H9 (cell line): ENCODE data around the gene ARMH1. TPM values are rescaled to one million over a fixed set of nuclear protein-coding genes. Genes with fewer than 3 reads are reported as not detected.

Experiments
- DNase-seq: peaks from one replicate; pipeline ENCODE4 v3.0.0-alpha.2; 2017
- H2AFZ ChIP-seq: one replicate; pipeline ENCODE4 v1.6.1; 2013; ENCODE audit warnings: mild to moderate bottlenecking, low read length, control low read depth, moderate library complexity
- H2AK5ac ChIP-seq: 2 replicates; pipeline ENCODE4 v1.6.1; 2013; ENCODE audit warnings: low read length, control low read depth, mixed read lengths; ENCODE audit not compliant: insufficient read length
- H2BK120ac ChIP-seq: one replicate; pipeline ENCODE4 v1.6.1; 2013; ENCODE audit warnings: low read depth, mild to moderate bottlenecking, low read length, control low read depth, inconsistent platforms; ENCODE audit not compliant: poor library complexity, severe bottlenecking
- H2BK12ac ChIP-seq: 2 replicates; pipeline ENCODE4 v1.6.1; 2013; ENCODE audit warnings: low read length, control low read depth, mixed read lengths, low read depth; ENCODE audit not compliant: insufficient read length
- H2BK15ac ChIP-seq: 2 replicates; pipeline ENCODE4 v1.6.1; 2013; ENCODE audit warnings: low read depth, low read length, control low read depth
- H2BK20ac ChIP-seq: one replicate; pipeline ENCODE4 v1.6.1; 2013; ENCODE audit warnings: low read depth, mild to moderate bottlenecking, low read length, control low read depth, inconsistent platforms; ENCODE audit not compliant: poor library complexity, severe bottlenecking
- H2BK5ac ChIP-seq: 2 replicates; pipeline ENCODE4 v1.6.1; 2013; ENCODE audit warnings: low read length, control low read depth, mixed read lengths; ENCODE audit not compliant: insufficient read length
- H3K14ac ChIP-seq: 2 replicates; pipeline ENCODE4 v1.6.1; 2013; ENCODE audit warnings: low read length, control low read depth; ENCODE audit not compliant: insufficient read depth
- H3K18ac ChIP-seq: 2 replicates; pipeline ENCODE4 v1.6.1; 2013; ENCODE audit warnings: low read depth, mild to moderate bottlenecking, mixed read lengths, low read length, control low read depth; ENCODE audit not compliant: insufficient read length
- H3K23ac ChIP-seq: 2 replicates; pipeline ENCODE4 v1.6.1; 2013; ENCODE audit warnings: low read length, control low read depth, mixed read lengths, low read depth; ENCODE audit not compliant: insufficient read length
- H3K23me2 ChIP-seq: 2 replicates; pipeline ENCODE4 v1.6.1; 2013; ENCODE audit warnings: low read depth, mild to moderate bottlenecking, mixed read lengths, low read length, control low read depth; ENCODE audit not compliant: insufficient read length, poor library complexity, severe bottlenecking
- H3K27ac ChIP-seq: 2 replicates; pipeline ENCODE4 v1.5.1; 2013; ENCODE audit warnings: low read length, control low read depth, mixed read lengths, low read depth; ENCODE audit not compliant: insufficient read length
- H3K27me3 ChIP-seq: 2 replicates; pipeline ENCODE4 v1.6.1; 2013; ENCODE audit warnings: low read length, control low read depth, inconsistent platforms; ENCODE audit not compliant: insufficient read depth
- H3K4ac ChIP-seq: 2 replicates; pipeline ENCODE4 v1.6.1; 2013; ENCODE audit warnings: low read depth, mild to moderate bottlenecking, control low read depth, inconsistent platforms, low read length, moderate library complexity
- H3K4me1 ChIP-seq: 2 replicates; pipeline ENCODE4 v1.6.1; 2013; ENCODE audit warnings: low read length, control low read depth, inconsistent platforms; ENCODE audit not compliant: insufficient read depth
- H3K4me2 ChIP-seq: 2 replicates; pipeline ENCODE4 v1.6.1; 2013; ENCODE audit warnings: low read length, control low read depth, mixed read lengths; ENCODE audit not compliant: insufficient read length, insufficient read depth
- H3K56ac ChIP-seq: 2 replicates; pipeline ENCODE4 v1.6.1; 2013; ENCODE audit warnings: low read depth, mild to moderate bottlenecking, mixed read lengths, low read length, control low read depth; ENCODE audit not compliant: insufficient read length
- H3K79me1 ChIP-seq: 2 replicates; pipeline ENCODE4 v1.6.1; 2013; ENCODE audit warnings: low read depth, mild to moderate bottlenecking, moderate library complexity, low read length, control low read depth, inconsistent platforms; ENCODE audit not compliant: insufficient read depth, poor library complexity, severe bottlenecking
- H3K79me2 ChIP-seq: 2 replicates; pipeline ENCODE4 v1.6.1; 2013; ENCODE audit warnings: low read length, control low read depth, inconsistent platforms; ENCODE audit not compliant: insufficient read depth
- H3K9ac ChIP-seq: 2 replicates; pipeline ENCODE4 v1.6.1; 2013; ENCODE audit warnings: low read length, control low read depth, mixed read lengths; ENCODE audit not compliant: insufficient read length; ENCODE audit errors: extremely low read depth
- H3K9me3 ChIP-seq: one replicate; pipeline ENCODE4 v1.6.1; 2013; ENCODE audit warnings: low read depth, low read length, inconsistent platforms; ENCODE audit not compliant: control insufficient read depth
- H3T11ph ChIP-seq: one replicate; pipeline ENCODE4 v1.6.1; 2013; ENCODE audit warnings: mild to moderate bottlenecking, low read length, control low read depth, inconsistent platforms
- H4K20me1 ChIP-seq: one replicate; pipeline ENCODE4 v1.6.1; 2013; ENCODE audit not compliant: control insufficient read depth, insufficient read length, insufficient read depth
- H4K5ac ChIP-seq: 2 replicates; pipeline ENCODE4 v1.6.1; 2013; ENCODE audit warnings: low read depth, mild to moderate bottlenecking, mixed read lengths, low read length, control low read depth; ENCODE audit not compliant: insufficient read length
- H4K8ac ChIP-seq: replicated peaks from 2 replicates; pipeline ENCODE4 v1.6.1; 2013; ENCODE audit warnings: low read length, control low read depth, mixed read lengths, low read depth; ENCODE audit not compliant: insufficient read length
- H4K91ac ChIP-seq: 2 replicates; pipeline ENCODE4 v1.6.1; 2013; ENCODE audit warnings: low read depth, mild to moderate bottlenecking, moderate library complexity, mixed read lengths, low read length, control low read depth; ENCODE audit not compliant: insufficient read length
- H3K27ac Mint-ChIP-seq, 3 experiments: 2 replicates in 2 of 3; 3 replicates in 1 of 3; pipeline ENCODE4 v1.8.0; 2020 to 2021; ENCODE audit warnings: mixed read lengths in 3 of 3, mild to moderate bottlenecking in 1 of 3, moderate library complexity in 1 of 3
- H3K27me3 Mint-ChIP-seq: 2 replicates; pipeline ENCODE4 v1.8.0; 2021; ENCODE audit warnings: low read depth, mild to moderate bottlenecking, moderate library complexity, mixed read lengths
- H3K36me3 Mint-ChIP-seq, 3 experiments: 2 replicates in 2 of 3; 3 replicates in 1 of 3; pipeline ENCODE4 v1.8.0; 2020 to 2021; ENCODE audit warnings: low read depth in 3 of 3, mixed read lengths in 3 of 3; ENCODE audit not compliant: insufficient read depth in 1 of 3
- H3K4me1 Mint-ChIP-seq, 2 experiments: 2 replicates each; pipeline ENCODE4 v1.8.0; 2020; ENCODE audit warnings: mixed read lengths in 2 of 2
- H3K4me3 Mint-ChIP-seq, 2 experiments: 2 replicates in 1 of 2; 3 replicates in 1 of 2; pipeline ENCODE4 v1.8.0; 2020 to 2021; ENCODE audit warnings: mild to moderate bottlenecking in 2 of 2, mixed read lengths in 2 of 2, moderate library complexity in 1 of 2
- H3K9me3 Mint-ChIP-seq, 2 experiments: 2 replicates in 1 of 2; 3 replicates in 1 of 2; pipeline ENCODE4 v1.8.0; 2020; ENCODE audit warnings: mild to moderate bottlenecking in 2 of 2, mixed read lengths in 2 of 2, moderate library complexity in 1 of 2
- WGBS: extraction: QIAGEN DNeasy Blood & Tissue Kit; methylation state at CpG from one replicate; pipeline ENCODE4 v1.1.7; 2013; ENCODE audit warnings: missing lambda C conversion rate, low lambda C conversion rate, mixed read lengths; ENCODE audit not compliant: insufficient read length; ENCODE audit errors: extremely low coverage; 5-methylcytosine and 5-hydroxymethylcytosine counted together
- total RNA-seq: library from RNA; stranded (reverse); gene quantifications from 2 replicates; pipeline ENCODE4 v1.2.1, GENCODE V29; 2021
- TF ChIP-seq, protein P1 (sequence below): fragments of 200-600 bp; sonication (generic); conservative IDR thresholded peaks from 3 replicates; pipeline ENCODE4 v1.8.0; 2021; ENCODE audit warnings: antibody characterized with exemption, mild to moderate bottlenecking

Gene ARMH1
- total RNA-seq, 1 experiment from 2014 or later = 1.0 TPM

- no peak overlapping the region for H2AK5ac ChIP-seq
- no peak overlapping the region for H2BK5ac ChIP-seq
- no peak overlapping the region for H2AFZ ChIP-seq
- no peak overlapping the region for H3K14ac ChIP-seq
- no peak overlapping the region for H4K8ac ChIP-seq
- DNase-seq = no peak
- no peak overlapping the region for H3K4ac ChIP-seq
- Mint-ChIP-seq H3K4me3 (no peak overlapping the region), H3K9me3 (no peaks in the 10 kb centered on the region; a peak in 1 of 5 replicates), H3K27ac (no peak overlapping the region), H3K27me3 (no peaks in the 10 kb centered on the region), H3K36me3 (peaks cover 60 to 92% (median 91%) of the 10 kb centered on the region in 3 experiments; a peak in 6 of 7 replicates), H3K4me1 (no peaks in the 10 kb centered on the region)
- H3K56ac ChIP-seq = no peak overlapping the region
- no peak overlapping the region for H2BK12ac ChIP-seq
- H3K23me2 ChIP-seq = no peaks in the 10 kb centered on the region
- H4K20me1 ChIP-seq = no peaks in the 10 kb centered on the region
- no peak overlapping the region for H3K9ac ChIP-seq
- whole genome bisulfite sequencing = no CpG with 5 or more reads among the region's 2 CpGs
- H3K79me1 ChIP-seq = no peaks in the 10 kb centered on the region
- H3K27me3 ChIP-seq = no peaks in the 10 kb centered on the region
- no peak overlapping the region for H2BK20ac ChIP-seq
- no peak overlapping the region for H2BK15ac ChIP-seq
- no peaks in the 10 kb centered on the region for H3K4me1 ChIP-seq
- no peaks in the 10 kb centered on the region for H3K79me2 ChIP-seq
- no peak overlapping the region for H2BK120ac ChIP-seq
- no peak overlapping the region for H3K23ac ChIP-seq
- no peak overlapping the region for H3T11ph ChIP-seq
- no peak overlapping the region for H4K91ac ChIP-seq
- TF ChIP-seq, protein P1, sequence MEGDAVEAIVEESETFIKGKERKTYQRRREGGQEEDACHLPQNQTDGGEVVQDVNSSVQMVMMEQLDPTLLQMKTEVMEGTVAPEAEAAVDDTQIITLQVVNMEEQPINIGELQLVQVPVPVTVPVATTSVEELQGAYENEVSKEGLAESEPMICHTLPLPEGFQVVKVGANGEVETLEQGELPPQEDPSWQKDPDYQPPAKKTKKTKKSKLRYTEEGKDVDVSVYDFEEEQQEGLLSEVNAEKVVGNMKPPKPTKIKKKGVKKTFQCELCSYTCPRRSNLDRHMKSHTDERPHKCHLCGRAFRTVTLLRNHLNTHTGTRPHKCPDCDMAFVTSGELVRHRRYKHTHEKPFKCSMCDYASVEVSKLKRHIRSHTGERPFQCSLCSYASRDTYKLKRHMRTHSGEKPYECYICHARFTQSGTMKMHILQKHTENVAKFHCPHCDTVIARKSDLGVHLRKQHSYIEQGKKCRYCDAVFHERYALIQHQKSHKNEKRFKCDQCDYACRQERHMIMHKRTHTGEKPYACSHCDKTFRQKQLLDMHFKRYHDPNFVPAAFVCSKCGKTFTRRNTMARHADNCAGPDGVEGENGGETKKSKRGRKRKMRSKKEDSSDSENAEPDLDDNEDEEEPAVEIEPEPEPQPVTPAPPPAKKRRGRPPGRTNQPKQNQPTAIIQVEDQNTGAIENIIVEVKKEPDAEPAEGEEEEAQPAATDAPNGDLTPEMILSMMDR = no peak
- H4K5ac ChIP-seq = no peak overlapping the region
- no peak overlapping the region for H3K18ac ChIP-seq
- no peaks in the 10 kb centered on the region for H3K9me3 ChIP-seq
- H3K4me2 ChIP-seq = no peak overlapping the region
- H3K27ac ChIP-seq = no peak overlapping the region
These were observed 82.9 kb downstream of the ARMH1 start for GRCh38 chr1:44757420-44757819.
